Measurements from ENCODE around the gene PPP3CA.

PPP3CA gene

DNA sequence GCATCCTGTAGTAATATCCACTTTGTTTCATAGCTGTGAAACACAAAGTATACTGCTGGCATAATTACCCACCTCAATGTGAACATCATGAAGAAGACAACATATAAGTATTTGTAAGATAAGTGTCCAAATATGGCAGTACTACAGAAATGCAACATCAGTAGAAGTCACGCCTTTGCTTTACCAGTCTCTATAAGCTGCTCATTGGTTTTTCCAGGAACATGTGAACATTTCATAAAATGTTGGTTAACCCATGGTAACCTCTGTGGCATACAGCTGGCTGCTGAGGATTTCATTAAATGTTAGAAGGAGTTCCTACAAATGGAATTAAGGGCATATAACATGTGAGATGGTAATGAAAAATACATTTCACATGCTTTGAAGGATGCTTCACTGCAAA is 77.6 kb downstream of the PPP3CA start:
- TF ChIP-seq CEBPB (IDR thresholded peaks at IDR 0.05) (no peak), TCF12 (IDR thresholded peaks at IDR 0.05; ENCODE audit: low read depth) (no peak)

DNA sequence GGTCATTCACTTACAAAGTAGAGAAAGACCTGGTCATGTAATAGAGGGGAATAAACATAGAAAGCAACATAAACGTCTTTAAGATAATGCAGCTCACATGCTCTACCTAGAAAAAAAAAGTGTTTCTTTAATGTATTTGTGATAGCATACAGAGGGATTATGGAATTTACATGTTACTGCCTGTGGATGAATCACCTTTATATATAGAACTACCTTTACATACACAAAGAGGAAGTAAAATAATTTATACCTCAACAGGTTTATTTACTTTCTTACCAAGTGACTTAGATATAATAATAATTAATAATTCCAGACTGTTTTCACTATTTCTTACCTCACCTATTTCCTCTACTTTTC is 81.5 kb downstream of the PPP3CA start:
- TF ChIP-seq EGR1 (IDR thresholded peaks at IDR 0.05), result no peak
- no peak for TF ChIP-seq CEBPB (IDR thresholded peaks at IDR 0.05)

DNA sequence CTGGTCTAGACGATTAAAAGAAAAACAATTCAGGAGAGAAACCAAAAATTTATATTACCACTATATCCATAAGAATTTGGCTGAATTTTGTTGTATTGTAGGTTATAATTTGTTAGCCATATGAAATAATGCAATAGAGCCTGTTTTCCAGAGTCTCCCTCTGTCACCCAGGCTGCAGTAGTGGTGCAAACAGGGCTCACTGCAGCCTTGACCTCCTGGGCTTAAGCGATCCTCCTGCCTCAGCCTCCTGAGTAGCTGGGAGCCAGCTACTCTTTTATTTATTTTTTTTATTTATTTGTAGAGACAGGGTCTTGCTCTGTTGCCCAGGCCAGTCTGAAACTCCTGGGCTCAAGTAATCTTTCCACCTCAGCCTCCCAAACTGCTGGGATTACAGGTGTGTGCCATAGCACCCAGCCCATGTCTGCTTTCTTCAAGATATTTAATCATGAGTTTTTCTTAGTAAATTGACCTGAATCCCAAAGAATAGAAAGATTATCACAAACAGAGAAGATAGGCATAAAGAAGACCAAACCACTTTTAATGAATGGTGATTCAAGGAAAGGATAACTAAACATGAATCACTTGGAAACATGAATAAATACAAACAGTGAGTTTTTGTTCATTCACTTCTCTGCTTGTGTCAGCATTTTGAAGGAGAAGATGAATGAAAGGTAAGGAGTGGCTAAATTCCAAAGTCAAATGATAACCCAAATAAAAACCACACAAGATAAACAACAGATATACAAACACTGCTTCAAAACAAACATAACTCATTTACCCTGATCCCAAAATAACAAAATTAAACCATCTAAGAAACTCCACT is 82.1 kb downstream of the PPP3CA start:
- TF ChIP-seq TCF12 (IDR thresholded peaks at IDR 0.05; ENCODE audit: low read depth) (no peak), EGR1 (IDR thresholded peaks at IDR 0.05) (no peak), RAD21 (IDR thresholded peaks at IDR 0.05; ENCODE audit: low read depth) (no peak), EP300 (IDR thresholded peaks at IDR 0.05; ENCODE audit: borderline replicate concordance) (no peak), TEAD4 (IDR thresholded peaks at IDR 0.05) (no peak)
- TF ChIP-seq, protein P1, sequence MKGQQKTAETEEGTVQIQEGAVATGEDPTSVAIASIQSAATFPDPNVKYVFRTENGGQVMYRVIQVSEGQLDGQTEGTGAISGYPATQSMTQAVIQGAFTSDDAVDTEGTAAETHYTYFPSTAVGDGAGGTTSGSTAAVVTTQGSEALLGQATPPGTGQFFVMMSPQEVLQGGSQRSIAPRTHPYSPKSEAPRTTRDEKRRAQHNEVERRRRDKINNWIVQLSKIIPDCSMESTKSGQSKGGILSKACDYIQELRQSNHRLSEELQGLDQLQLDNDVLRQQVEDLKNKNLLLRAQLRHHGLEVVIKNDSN (IDR thresholded peaks at IDR 0.05), result no peak
- TF ChIP-seq, protein P2, sequence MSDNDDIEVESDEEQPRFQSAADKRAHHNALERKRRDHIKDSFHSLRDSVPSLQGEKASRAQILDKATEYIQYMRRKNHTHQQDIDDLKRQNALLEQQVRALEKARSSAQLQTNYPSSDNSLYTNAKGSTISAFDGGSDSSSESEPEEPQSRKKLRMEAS (IDR thresholded peaks at IDR 0.05), result no peak

DNA sequence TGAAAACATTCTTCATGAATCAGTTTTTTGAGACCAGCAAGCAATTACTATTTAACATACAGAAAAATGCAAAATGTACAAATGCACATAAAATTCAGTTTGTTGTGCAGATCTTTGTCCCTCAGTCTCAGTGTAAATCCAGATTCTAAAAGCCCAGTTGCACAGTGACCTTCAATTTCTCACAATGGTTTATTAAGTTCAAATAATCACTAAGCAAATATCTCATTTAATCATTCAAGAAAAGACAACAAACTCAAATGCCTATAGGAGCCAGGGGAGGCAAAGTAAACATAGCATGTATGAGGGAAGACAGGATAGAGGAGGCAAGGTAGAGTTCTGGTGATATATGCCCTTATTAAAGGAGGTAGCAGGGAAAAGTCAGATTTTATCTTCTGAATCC is 82.8 kb downstream of the PPP3CA start:
- no peak for TF ChIP-seq ZBTB7A (IDR thresholded peaks at IDR 0.05; ENCODE audit: low read depth)
- TF ChIP-seq NFIC (IDR thresholded peaks at IDR 0.05), result no peak
- TF ChIP-seq YY1 (IDR thresholded peaks at IDR 0.05; ENCODE audit: low read depth), result no peak
- TF ChIP-seq, protein P3, sequence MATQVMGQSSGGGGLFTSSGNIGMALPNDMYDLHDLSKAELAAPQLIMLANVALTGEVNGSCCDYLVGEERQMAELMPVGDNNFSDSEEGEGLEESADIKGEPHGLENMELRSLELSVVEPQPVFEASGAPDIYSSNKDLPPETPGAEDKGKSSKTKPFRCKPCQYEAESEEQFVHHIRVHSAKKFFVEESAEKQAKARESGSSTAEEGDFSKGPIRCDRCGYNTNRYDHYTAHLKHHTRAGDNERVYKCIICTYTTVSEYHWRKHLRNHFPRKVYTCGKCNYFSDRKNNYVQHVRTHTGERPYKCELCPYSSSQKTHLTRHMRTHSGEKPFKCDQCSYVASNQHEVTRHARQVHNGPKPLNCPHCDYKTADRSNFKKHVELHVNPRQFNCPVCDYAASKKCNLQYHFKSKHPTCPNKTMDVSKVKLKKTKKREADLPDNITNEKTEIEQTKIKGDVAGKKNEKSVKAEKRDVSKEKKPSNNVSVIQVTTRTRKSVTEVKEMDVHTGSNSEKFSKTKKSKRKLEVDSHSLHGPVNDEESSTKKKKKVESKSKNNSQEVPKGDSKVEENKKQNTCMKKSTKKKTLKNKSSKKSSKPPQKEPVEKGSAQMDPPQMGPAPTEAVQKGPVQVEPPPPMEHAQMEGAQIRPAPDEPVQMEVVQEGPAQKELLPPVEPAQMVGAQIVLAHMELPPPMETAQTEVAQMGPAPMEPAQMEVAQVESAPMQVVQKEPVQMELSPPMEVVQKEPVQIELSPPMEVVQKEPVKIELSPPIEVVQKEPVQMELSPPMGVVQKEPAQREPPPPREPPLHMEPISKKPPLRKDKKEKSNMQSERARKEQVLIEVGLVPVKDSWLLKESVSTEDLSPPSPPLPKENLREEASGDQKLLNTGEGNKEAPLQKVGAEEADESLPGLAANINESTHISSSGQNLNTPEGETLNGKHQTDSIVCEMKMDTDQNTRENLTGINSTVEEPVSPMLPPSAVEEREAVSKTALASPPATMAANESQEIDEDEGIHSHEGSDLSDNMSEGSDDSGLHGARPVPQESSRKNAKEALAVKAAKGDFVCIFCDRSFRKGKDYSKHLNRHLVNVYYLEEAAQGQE (IDR thresholded peaks at IDR 0.05; ENCODE audit: low read depth), result no peak
- no peak for TF ChIP-seq CEBPB (IDR thresholded peaks at IDR 0.05)
- no peak for TF ChIP-seq EGR1 (IDR thresholded peaks at IDR 0.05)
- no peak for TF ChIP-seq TEAD4 (IDR thresholded peaks at IDR 0.05)

DNA sequence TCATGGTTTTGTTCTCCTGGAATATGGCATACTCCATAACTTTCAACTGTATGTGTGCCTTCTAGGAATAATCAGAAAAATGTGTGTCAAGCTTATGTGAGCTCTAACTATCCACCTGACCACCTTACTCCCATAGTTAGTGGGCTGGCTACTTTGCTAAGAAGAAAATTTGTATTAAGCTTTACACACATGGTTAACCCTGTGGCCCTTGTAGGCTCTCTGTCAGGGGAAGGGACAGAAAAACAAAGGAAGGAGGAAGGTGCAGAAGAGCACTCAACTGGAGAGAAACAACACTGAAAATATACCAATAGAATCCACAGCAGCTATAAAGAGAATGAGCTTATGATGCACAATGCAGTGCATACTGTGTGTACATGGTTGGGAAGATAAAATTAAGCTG is 84.6 kb downstream of the PPP3CA start:
- TF ChIP-seq, protein P2 (IDR thresholded peaks at IDR 0.05), result no peak
- TF ChIP-seq EGR1 (IDR thresholded peaks at IDR 0.05), result no peak
- no peak for TF ChIP-seq FOXM1 (IDR thresholded peaks at IDR 0.05; ENCODE audit: borderline replicate concordance, low read depth)
- no peak for TF ChIP-seq RAD21 (IDR thresholded peaks at IDR 0.05; ENCODE audit: low read depth)
- no peak for TF ChIP-seq TAF1 (IDR thresholded peaks at IDR 0.05; ENCODE audit: low read depth)

DNA sequence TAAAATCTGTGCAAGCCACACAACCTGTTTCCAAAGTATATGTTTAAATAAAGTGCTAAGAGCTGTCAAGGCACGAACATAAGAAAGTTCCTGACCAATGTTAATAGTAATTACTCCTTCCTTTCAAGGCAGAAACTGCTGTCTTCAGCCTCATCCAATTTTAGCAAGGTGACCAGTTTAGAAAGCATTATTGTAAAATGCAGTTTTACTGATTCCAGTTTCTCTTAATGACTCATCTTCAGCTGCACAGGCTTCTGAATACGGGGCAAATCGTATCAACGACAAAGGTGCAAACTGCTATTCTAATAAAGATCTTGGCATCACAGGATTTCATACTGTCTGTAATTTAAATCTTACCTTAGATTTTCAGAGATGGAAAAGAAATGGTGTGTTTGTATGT is 87.5 kb downstream of the PPP3CA start:
- TF ChIP-seq EP300 (IDR thresholded peaks at IDR 0.05; ENCODE audit: borderline replicate concordance) (no peak), CEBPB (IDR thresholded peaks at IDR 0.05) (no peak), NFIC (IDR thresholded peaks at IDR 0.05) (no peak), TEAD4 (IDR thresholded peaks at IDR 0.05) (no peak), TAF1 (IDR thresholded peaks at IDR 0.05; ENCODE audit: low read depth) (no peak), YY1 (IDR thresholded peaks at IDR 0.05; ENCODE audit: low read depth) (no peak), EGR1 (IDR thresholded peaks at IDR 0.05) (no peak), RAD21 (IDR thresholded peaks at IDR 0.05; ENCODE audit: low read depth) (no peak), FOXM1 (IDR thresholded peaks at IDR 0.05; ENCODE audit: borderline replicate concordance, low read depth) (no peak), ZBTB7A (IDR thresholded peaks at IDR 0.05; ENCODE audit: low read depth) (no peak), CREB1 (IDR thresholded peaks at IDR 0.05; ENCODE audit: low read depth) (no peak), TCF12 (IDR thresholded peaks at IDR 0.05; ENCODE audit: low read depth) (no peak)
- TF ChIP-seq, protein P1 (IDR thresholded peaks at IDR 0.05), result no peak
- TF ChIP-seq, protein P2 (IDR thresholded peaks at IDR 0.05), result no peak
- TF ChIP-seq, protein P3 (IDR thresholded peaks at IDR 0.05; ENCODE audit: low read depth), result no peak

DNA sequence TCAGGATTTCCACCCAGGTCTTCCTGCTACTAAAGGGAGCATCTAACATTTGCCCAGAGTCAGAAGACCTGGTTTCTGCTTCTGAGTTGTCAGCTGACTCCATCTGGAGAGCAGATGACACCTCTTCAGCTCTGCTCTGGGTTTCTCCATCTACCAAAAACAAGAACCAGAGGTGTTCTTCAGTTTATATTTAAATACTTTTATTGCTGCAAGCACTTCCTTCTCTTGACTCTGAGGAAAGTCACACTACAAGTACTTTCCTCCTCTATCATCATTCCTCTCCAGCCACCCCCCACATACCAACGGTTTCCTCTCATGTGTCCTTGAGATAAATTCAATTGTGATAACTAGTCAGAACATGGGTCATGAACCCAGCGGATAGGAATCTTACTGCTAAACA is 88.4 kb downstream of the PPP3CA start:
- TF ChIP-seq EP300 (IDR thresholded peaks at IDR 0.05; ENCODE audit: borderline replicate concordance) (no peak), FOXM1 (IDR thresholded peaks at IDR 0.05; ENCODE audit: borderline replicate concordance, low read depth) (no peak), TAF1 (IDR thresholded peaks at IDR 0.05; ENCODE audit: low read depth) (no peak), TCF12 (IDR thresholded peaks at IDR 0.05; ENCODE audit: low read depth) (no peak), RAD21 (IDR thresholded peaks at IDR 0.05; ENCODE audit: low read depth) (no peak), YY1 (IDR thresholded peaks at IDR 0.05; ENCODE audit: low read depth) (no peak), TEAD4 (IDR thresholded peaks at IDR 0.05) (no peak), CREB1 (IDR thresholded peaks at IDR 0.05; ENCODE audit: low read depth) (no peak), EGR1 (IDR thresholded peaks at IDR 0.05) (no peak)
- TF ChIP-seq, protein P1 (IDR thresholded peaks at IDR 0.05), result no peak
- TF ChIP-seq, protein P3 (IDR thresholded peaks at IDR 0.05; ENCODE audit: low read depth), result no peak
- TF ChIP-seq, protein P2 (IDR thresholded peaks at IDR 0.05), result no peak
